ENCODE measurements around the gene CTNNA3. TPM values are rescaled to one million over a fixed set of nuclear protein-coding genes. Genes with fewer than 3 reads are reported as not detected.

The CTNNA3 gene
- total and polyA plus RNA-seq, 2 of the 4 experiments (the other 2 are of a cell fraction) = 0.19 to 0.90 TPM

DNA sequence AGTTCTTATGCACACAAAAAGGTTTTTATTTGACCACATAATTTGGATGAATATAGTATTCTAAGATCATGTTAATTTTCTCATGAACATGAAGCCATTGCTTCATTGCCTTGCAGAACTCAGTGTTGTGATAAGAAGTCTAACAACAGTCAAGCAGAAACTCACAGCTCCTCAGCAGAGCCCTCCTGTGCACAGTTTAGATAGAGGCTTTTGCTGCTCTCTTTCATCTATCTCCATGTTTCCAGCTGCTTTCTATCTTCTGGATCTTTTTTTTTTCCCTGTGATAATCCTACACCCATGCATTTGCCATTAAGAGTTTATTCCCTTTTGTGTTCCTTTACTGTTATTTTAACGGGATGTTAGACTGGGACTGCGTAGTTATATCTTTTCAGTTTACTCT lies 1327.8 kb downstream of the CTNNA3 start:
- BruUV-seq (replicated peaks) = no TSS peak
- H3K4me2 ChIP-seq (ENCODE audit: low read depth, low read length) = no peak overlapping the region
- intact Hi-C loops (cut with micrococcal nuclease) = no loop called here
- WGBS, 2 experiments (ENCODE audit: extremely low coverage in 2 of 2, insufficient read length in 1 of 2) = no CpG with 5 or more reads among the region's 2 CpGs
- ChIA-PET CTCF (no interaction called here), POLR2A (ENCODE audit: unreplicated experiment) (no interaction called here)
- no peak overlapping the region for H4K91ac ChIP-seq (ENCODE audit: insufficient read depth, low read depth, low read length)
- no peaks in the 10 kb centered on the region for H3K36me3 ChIP-seq (ENCODE audit: control insufficient read depth, insufficient read depth, low read length)
- no peak overlapping the region for H2BK5ac ChIP-seq (ENCODE audit: low read depth, low read length, poor library complexity, severe bottlenecking)
- no peak overlapping the region for H3K9ac ChIP-seq (ENCODE audit: low read depth, low read length)
- H3K4me3 ChIP-seq (ENCODE audit: insufficient read depth, low read depth, low read length) = no peak overlapping the region
- H2BK15ac ChIP-seq (ENCODE audit: low read depth, low read length) = no peak overlapping the region
- H3K23ac ChIP-seq (ENCODE audit: low read depth, low read length) = no peak overlapping the region
- no peaks in the 10 kb centered on the region for H3K9me3 ChIP-seq (ENCODE audit: control insufficient read depth, insufficient read depth, low read length)
- dilution Hi-C loops (cut with HindIII; ENCODE audit: low sequenced_read_pairs, unreplicated experiment) = no loop called here
- H2BK120ac ChIP-seq (ENCODE audit: low read depth, low read length) = no peak overlapping the region
- no peak overlapping the region for H3K27ac ChIP-seq (ENCODE audit: insufficient read depth, low read length)
- no peaks in the 10 kb centered on the region for H3K4me1 ChIP-seq (ENCODE audit: control insufficient read depth, insufficient read depth, low read length)
- no peaks in the 10 kb centered on the region for H3K79me1 ChIP-seq (ENCODE audit: low read depth in 1 of 2, low read length in 2 of 2)
- H3K14ac ChIP-seq (replicated peaks; ENCODE audit: low read depth, low read length) = no peak overlapping the region
- no peaks in the 10 kb centered on the region for H3K9me1 ChIP-seq (ENCODE audit: insufficient read depth, low read length)
- no peak for DNase-seq
- H4K20me1 ChIP-seq (ENCODE audit: insufficient read depth, low read length) = no peaks in the 10 kb centered on the region
- no peak overlapping the region for H3K4ac ChIP-seq (ENCODE audit: low read depth, low read length)
- no peaks in the 10 kb centered on the region for H3K27me3 ChIP-seq (ENCODE audit: control insufficient read depth, insufficient read depth, low read length)
- no peak for ATAC-seq (ENCODE audit: low read depth)
- in situ Hi-C loops (cut with MboI; ENCODE audit: low sequenced_read_pairs) = no loop called here
- no peak overlapping the region for H2AK5ac ChIP-seq (ENCODE audit: low read depth, low read length)
- H4K5ac ChIP-seq (ENCODE audit: low read depth, low read length) = no peak overlapping the region
- no peak overlapping the region for H4K8ac ChIP-seq (ENCODE audit: low read depth in 2 of 2, low read length in 2 of 2)
- no peak overlapping the region for H2AFZ ChIP-seq (replicated peaks; ENCODE audit: low read length, poor library complexity)
- H3K18ac ChIP-seq (ENCODE audit: low read depth, low read length) = no peak overlapping the region
- TF ChIP-seq RFX5 (IDR thresholded peaks at IDR 0.05; ENCODE audit: low read depth, low read length) (no peak), CHD1 (IDR thresholded peaks at IDR 0.05; ENCODE audit: low read depth, low read length) (no peak), SMC3 (IDR thresholded peaks at IDR 0.05; ENCODE audit: low read depth, low read length) (no peak), MAFK (IDR thresholded peaks at IDR 0.05; ENCODE audit: low read depth, low read length) (no peak), POLR2A (IDR thresholded peaks at IDR 0.05; ENCODE audit: low read depth, low read length) (no peak), RAD21 (IDR thresholded peaks at IDR 0.05; ENCODE audit: low read length) (no peak), MXI1 (IDR thresholded peaks at IDR 0.05; ENCODE audit: borderline replicate concordance, low read depth, low read length) (no peak), RCOR1 (IDR thresholded peaks at IDR 0.05; ENCODE audit: insufficient replicate concordance, low read length) (no peak), BHLHE40 (IDR thresholded peaks at IDR 0.05; ENCODE audit: low read depth, low read length) (no peak), NFE2L2 (IDR thresholded peaks at IDR 0.05; ENCODE audit: low read depth, low read length) (no peak), MAZ (IDR thresholded peaks at IDR 0.05; ENCODE audit: borderline replicate concordance, low read depth, low read length) (no peak), CEBPB (IDR thresholded peaks at IDR 0.05; ENCODE audit: low read depth, low read length) (no peak), FOS (IDR thresholded peaks at IDR 0.05; ENCODE audit: low read depth, low read length) (no peak)
- TF ChIP-seq, protein P1, sequence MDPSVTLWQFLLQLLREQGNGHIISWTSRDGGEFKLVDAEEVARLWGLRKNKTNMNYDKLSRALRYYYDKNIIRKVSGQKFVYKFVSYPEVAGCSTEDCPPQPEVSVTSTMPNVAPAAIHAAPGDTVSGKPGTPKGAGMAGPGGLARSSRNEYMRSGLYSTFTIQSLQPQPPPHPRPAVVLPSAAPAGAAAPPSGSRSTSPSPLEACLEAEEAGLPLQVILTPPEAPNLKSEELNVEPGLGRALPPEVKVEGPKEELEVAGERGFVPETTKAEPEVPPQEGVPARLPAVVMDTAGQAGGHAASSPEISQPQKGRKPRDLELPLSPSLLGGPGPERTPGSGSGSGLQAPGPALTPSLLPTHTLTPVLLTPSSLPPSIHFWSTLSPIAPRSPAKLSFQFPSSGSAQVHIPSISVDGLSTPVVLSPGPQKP (IDR thresholded peaks at IDR 0.05; ENCODE audit: borderline replicate concordance, low read depth, low read length) = no peak
- TF ChIP-seq, protein P2, sequence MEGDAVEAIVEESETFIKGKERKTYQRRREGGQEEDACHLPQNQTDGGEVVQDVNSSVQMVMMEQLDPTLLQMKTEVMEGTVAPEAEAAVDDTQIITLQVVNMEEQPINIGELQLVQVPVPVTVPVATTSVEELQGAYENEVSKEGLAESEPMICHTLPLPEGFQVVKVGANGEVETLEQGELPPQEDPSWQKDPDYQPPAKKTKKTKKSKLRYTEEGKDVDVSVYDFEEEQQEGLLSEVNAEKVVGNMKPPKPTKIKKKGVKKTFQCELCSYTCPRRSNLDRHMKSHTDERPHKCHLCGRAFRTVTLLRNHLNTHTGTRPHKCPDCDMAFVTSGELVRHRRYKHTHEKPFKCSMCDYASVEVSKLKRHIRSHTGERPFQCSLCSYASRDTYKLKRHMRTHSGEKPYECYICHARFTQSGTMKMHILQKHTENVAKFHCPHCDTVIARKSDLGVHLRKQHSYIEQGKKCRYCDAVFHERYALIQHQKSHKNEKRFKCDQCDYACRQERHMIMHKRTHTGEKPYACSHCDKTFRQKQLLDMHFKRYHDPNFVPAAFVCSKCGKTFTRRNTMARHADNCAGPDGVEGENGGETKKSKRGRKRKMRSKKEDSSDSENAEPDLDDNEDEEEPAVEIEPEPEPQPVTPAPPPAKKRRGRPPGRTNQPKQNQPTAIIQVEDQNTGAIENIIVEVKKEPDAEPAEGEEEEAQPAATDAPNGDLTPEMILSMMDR (conservative IDR thresholded peaks at IDR 0.05; ENCODE audit: low read depth, low read length) = no peak
- TF ChIP-seq, protein P3, sequence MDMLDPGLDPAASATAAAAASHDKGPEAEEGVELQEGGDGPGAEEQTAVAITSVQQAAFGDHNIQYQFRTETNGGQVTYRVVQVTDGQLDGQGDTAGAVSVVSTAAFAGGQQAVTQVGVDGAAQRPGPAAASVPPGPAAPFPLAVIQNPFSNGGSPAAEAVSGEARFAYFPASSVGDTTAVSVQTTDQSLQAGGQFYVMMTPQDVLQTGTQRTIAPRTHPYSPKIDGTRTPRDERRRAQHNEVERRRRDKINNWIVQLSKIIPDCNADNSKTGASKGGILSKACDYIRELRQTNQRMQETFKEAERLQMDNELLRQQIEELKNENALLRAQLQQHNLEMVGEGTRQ (IDR thresholded peaks at IDR 0.05; ENCODE audit: low read depth, low read length) = no peak
- H2BK20ac ChIP-seq (ENCODE audit: low read depth, low read length) = no peak overlapping the region
- no peak overlapping the region for H3K56ac ChIP-seq (ENCODE audit: extremely low read depth, insufficient read depth, low read length)
- no peak overlapping the region for H2AK9ac ChIP-seq (replicated peaks; ENCODE audit: low read depth, low read length, poor library complexity)
